GM12878 (cell line): ENCODE data around the gene CMTR2. TPM values are rescaled to one million over a fixed set of nuclear protein-coding genes. Genes with fewer than 3 reads are reported as not detected.

Experiments
- ATAC-seq: fragments of 200-7000 bp; cut with Tn5 transposase; 3 replicates; pipeline ENCODE4 v1.9.1; 2020; ENCODE audit warnings: mild to moderate bottlenecking, moderate library complexity
- BruUV-seq: library from RNA; stranded (reverse); fragments of 400-500 nt; replicated peaks from 2 replicates; lab custom pipeline; 2021; lab: Mats Ljungman, UMichigan
- CTCF ChIA-PET: fragments of 300-600 bp; sonication (Branson Sonifier 250); formaldehyde crosslinking; extraction: SDS; loops from one replicate; lab custom pipeline; 2021; ENCODE audit warnings: inconsistent platforms; lab: Yijun Ruan, JAX
- POLR2A ChIA-PET: fragments of 350-600 bp; formaldehyde crosslinking; extraction: SDS; loops from one replicate; lab custom pipeline; 2021; ENCODE audit warnings: inconsistent platforms; lab: Charles Lee
- RAD21 ChIA-PET: fragments of 300-600 bp; sonication (Branson Sonifier 250); formaldehyde crosslinking; loops from one replicate; lab custom pipeline; 2023; ENCODE audit warnings: antibody characterized with exemption; ENCODE audit not compliant: unreplicated experiment; lab: Charles Lee
- SMC1A ChIA-PET: fragments of 300-600 bp; sonication (Branson Sonifier 250); formaldehyde crosslinking; loops from one replicate; lab custom pipeline; 2023; ENCODE audit not compliant: unreplicated experiment, uncharacterized antibody; lab: Charles Lee
- DNase-seq: peaks from one replicate; pipeline ENCODE4 v3.0.0-alpha.2; 2011; ENCODE audit warnings: low read depth, low spot score
- FAIRE-seq: peaks from 3 replicates; lab custom pipeline; 2011; peaks lifted over from hg19 to GRCh38; lab: Jason Lieb, UNC
- H2AFZ ChIP-seq: 2 replicates; pipeline ENCODE4 v1.6.0; 2011; ENCODE audit warnings: low read depth, low read length, control low read depth; ENCODE audit not compliant: control insufficient read depth
- H3K27ac ChIP-seq: 2 replicates; pipeline ENCODE4 v1.5.1; 2011; ENCODE audit warnings: control low read depth; ENCODE audit not compliant: control insufficient read depth, insufficient read depth
- H3K27me3 ChIP-seq, 2 experiments: replicated peaks in 1 of 2; 2 replicates each; pipeline versions ENCODE4 v1.6.0 to v1.6.1; 2011; ENCODE audit warnings: low read length in 1 of 2; ENCODE audit not compliant: control insufficient read depth in 2 of 2, insufficient read depth in 2 of 2
- H3K36me3 ChIP-seq, 2 experiments: 2 replicates each; pipeline ENCODE4 v1.5.1; 2011; ENCODE audit warnings: low read length in 1 of 2; ENCODE audit not compliant: control insufficient read depth in 2 of 2, insufficient read depth in 2 of 2
- H3K4me1 ChIP-seq: 2 replicates; pipeline ENCODE4 v1.6.1; 2011; ENCODE audit warnings: mild to moderate bottlenecking, low read length, moderate library complexity, mixed read lengths; ENCODE audit not compliant: control insufficient read depth, insufficient read depth
- H3K4me2 ChIP-seq: 2 replicates; pipeline ENCODE4 v1.6.0; 2011; ENCODE audit warnings: control low read depth; ENCODE audit not compliant: control insufficient read depth, insufficient read depth
- H3K4me3 ChIP-seq: fragments of 200-600 bp; sonication (generic); 2 replicates; pipeline ENCODE4 v1.5.1; 2016
- H3K79me2 ChIP-seq: 2 replicates; pipeline ENCODE4 v1.6.0; 2011; ENCODE audit warnings: low read length; ENCODE audit not compliant: control insufficient read depth, insufficient read depth
- H3K9ac ChIP-seq: 2 replicates; pipeline ENCODE4 v1.8.0; 2011; ENCODE audit warnings: low read length, control low read depth, mixed read lengths; ENCODE audit not compliant: control insufficient read depth, insufficient read depth
- H3K9me3 ChIP-seq: replicated peaks from 3 replicates; pipeline ENCODE4 v1.5.1; 2011; ENCODE audit warnings: mild to moderate bottlenecking, low read length; ENCODE audit not compliant: control insufficient read depth, insufficient read depth
- H4K20me1 ChIP-seq: 2 replicates; pipeline ENCODE4 v1.6.0; 2011; ENCODE audit not compliant: control insufficient read depth, insufficient read depth
- BCL11A ChIP-seq: IDR thresholded peaks from 2 replicates; pipeline ENCODE4 v1.6.1; 2011; ENCODE audit warnings: low read depth, low read length
- CHD2 ChIP-seq: IDR thresholded peaks from 2 replicates; pipeline ENCODE4 v1.6.1; 2011; ENCODE audit warnings: low read depth, low read length, improper control_type of control experiment, borderline replicate concordance
- DPF2 ChIP-seq: fragments of 450-650 bp; IDR thresholded peaks from 2 replicates; pipeline ENCODE4 v1.6.1; 2017; ENCODE audit warnings: mild to moderate bottlenecking
- NFYB ChIP-seq: IDR thresholded peaks from 2 replicates; pipeline ENCODE4 v1.6.1; 2011; ENCODE audit warnings: low read depth, mild to moderate bottlenecking, low read length, improper control_type of control experiment, moderate library complexity; ENCODE audit not compliant: insufficient read depth
- PKNOX1 ChIP-seq: fragments of 450-650 bp; IDR thresholded peaks from 2 replicates; pipeline ENCODE4 v1.6.1; 2016; ENCODE audit warnings: mild to moderate bottlenecking
- POU2F2 ChIP-seq: IDR thresholded peaks from 3 replicates; pipeline ENCODE4 v1.6.1; 2011; ENCODE audit warnings: low read depth, mild to moderate bottlenecking, low read length, borderline replicate concordance
- RB1 ChIP-seq: fragments of 450-650 bp; formaldehyde crosslinking; IDR thresholded peaks from 2 replicates; pipeline ENCODE4 v1.6.1; 2017; ENCODE audit warnings: mild to moderate bottlenecking, borderline replicate concordance
- RELB ChIP-seq: fragments of 450-650 bp; IDR thresholded peaks from 2 replicates; pipeline ENCODE4 v1.6.1; 2017; ENCODE audit warnings: low read depth, mild to moderate bottlenecking, moderate library complexity
- SIN3A ChIP-seq: IDR thresholded peaks from 2 replicates; pipeline ENCODE4 v1.6.1; 2012; ENCODE audit warnings: low read depth, low read length, improper control_type of control experiment
- SKIL ChIP-seq: fragments of 450-650 bp; IDR thresholded peaks from 2 replicates; pipeline ENCODE4 v1.6.1; 2017; ENCODE audit warnings: mild to moderate bottlenecking, low read depth, inconsistent platforms; ENCODE audit not compliant: poor library complexity, severe bottlenecking
- SPI1 ChIP-seq: IDR thresholded peaks from 2 replicates; pipeline ENCODE4 v1.6.1; 2011; ENCODE audit warnings: low read depth, mild to moderate bottlenecking, low read length, moderate library complexity, borderline replicate concordance; ENCODE audit not compliant: insufficient read depth
- YY1 ChIP-seq: IDR thresholded peaks from 2 replicates; pipeline ENCODE4 v1.6.1; 2011; ENCODE audit warnings: low read depth, mild to moderate bottlenecking, low read length
- ZBTB40 ChIP-seq: fragments of 450-650 bp; IDR thresholded peaks from 2 replicates; pipeline ENCODE4 v1.6.1; 2016; ENCODE audit warnings: mild to moderate bottlenecking, moderate library complexity, borderline replicate concordance
- ZSCAN29 ChIP-seq: fragments of 450-650 bp; IDR thresholded peaks from 2 replicates; pipeline ENCODE4 v1.6.1; 2017; ENCODE audit warnings: mild to moderate bottlenecking, moderate library complexity
- WGBS: methylation state at CpG from one replicate; pipeline ENCODE4 v1.1.6; 2016; ENCODE audit warnings: low lambda C conversion rate; ENCODE audit not compliant: insufficient replicate concordance, insufficient coverage; ENCODE audit errors: missing lambda C conversion rate; 5-methylcytosine and 5-hydroxymethylcytosine counted together
- in situ Hi-C: fragments of 300-500 bp; cut with MboI; formaldehyde crosslinking; loops from 9 replicates; pipeline ENCODE4 v1.14.3; 2018; ENCODE audit warnings: mixed read lengths
- intact Hi-C: fragments of 100-400 bp; cut with micrococcal nuclease; formaldehyde crosslinking; loops from one replicate; pipeline ENCODE4 v1.14.2; 2022; ENCODE audit not compliant: unreplicated experiment
- polyA plus RNA-seq, 11 experiments: library from polyadenylated mRNA; depleted of rRNA in 4 of 11; unstranded in 6 of 11; stranded (reverse) in 5 of 11; fragments of >200 nt; fragmentation: Nextera tagmentation in 4 of 11; fragmentation: Illumina TruSeq in 1 of 11; extraction: Ambion mirVana in 4 of 11; extraction: Trizol in 1 of 11; gene quantifications; 1 replicate in 1 of 11; 2 replicates in 10 of 11; pipeline versions ENCODE4 v1.2.1 to v1.2.3, GENCODE V29; 2011 to 2016; ENCODE audit warnings: inconsistent platforms in 2 of 11, missing spikeins in 2 of 11, low read depth in 1 of 11
- total RNA-seq, 4 experiments: library from RNA; depleted of rRNA in 3 of 4; stranded (reverse); fragments of >200 nt in 3 of 4; fragmentation: Illumina TruSeq in 1 of 4; extraction: Trizol in 1 of 4; gene quantifications; 2 replicates each; pipeline versions ENCODE4 v1.2.1 to v1.2.3, GENCODE V29; 2013 to 2021

The CMTR2 gene
- total and polyA plus RNA-seq, 10 of the 15 experiments (the other 5 are each of a cell fraction or from before 2014, with no cell fraction given) = 6.5 to 37.0 (median 20.9) TPM

GRCh38 chr16:71289732-71290062 lies 495 bp upstream of the CMTR2 start:
- POLR2A ChIA-PET = no interaction called here
- BruUV-seq = TSS peak; percentile 81
- intact Hi-C loops (no loop called here), in situ Hi-C loops (no loop called here)
- CTCF ChIA-PET = interaction anchor here (1.0 to 1.7 kb wide), 2 partner anchors 22 to 72 kb away, joined by 3 to 7 read pairs; no protein-coding TSS in a partner anchor
- peak overlapping the region; percentile 90 for H3K9ac ChIP-seq
- H4K20me1 ChIP-seq = no peaks in the 10 kb centered on the region
- no peaks in the 10 kb centered on the region; the same call in 2 of the 3 replicates for H3K9me3 ChIP-seq
- peak overlapping the region; percentile 59; the same call in 1 of the 2 replicates for H3K4me3 ChIP-seq
- no peaks in the 10 kb centered on the region for H3K27me3 ChIP-seq
- peaks cover 17% of the 10 kb centered on the region for H3K79me2 ChIP-seq
- H3K27ac ChIP-seq = peak overlapping the region; percentile 88
- no peak for ATAC-seq
- SMC1A ChIA-PET = no interaction called here
- peak; percentile 76 for FAIRE-seq
- RAD21 ChIA-PET = interaction anchor here (2.1 kb wide), 1 partner anchor 22 kb away, joined by 13 read pairs; no protein-coding TSS in a partner anchor
- peaks cover 7% of the 10 kb centered on the region for H3K4me1 ChIP-seq
- H3K36me3 ChIP-seq = peaks cover 0 to 13% of the 10 kb centered on the region in 2 experiments; a peak in 2 of 4 replicates
- no peak for DNase-seq
- H2AFZ ChIP-seq = peak overlapping the region; percentile 83
- 0% methylated on average over 2 of the region's 2 CpGs for WGBS
- H3K4me2 ChIP-seq = peak overlapping the region; percentile 54
- TF ChIP-seq CHD2 (0 out of 2 replicates have a peak, but pooled peaks have one; percentile 3), BCL11A (no peak), DPF2 (no peak), PKNOX1 (peak; percentile 72; the same call in 1 of the 2 replicates), YY1 (no peak), RELB (no peak), SPI1 (no peak), RB1 (no peak), NFYB (0 out of 2 replicates have a peak, but pooled peaks have one; percentile 34), ZSCAN29 (no peak), ZBTB40 (peak; percentile 12; the same call in 1 of the 2 replicates), POU2F2 (no peak), SKIL (peak; percentile 23), SIN3A (no peak)
